DND-41 (cell line): ENCODE measurements around the gene TULP4.

Source experiments
- ATAC-seq: fragments of 200-7000 bp; cut with Tn5 transposase; 3 replicates; pipeline ENCODE4 v1.9.1; 2021; ENCODE audit warnings: low read depth; ENCODE audit not compliant: insufficient read depth
- DNase-seq: peaks from one replicate; pipeline ENCODE4 v3.0.0-alpha.2; 2020
- H2AFZ ChIP-seq: 2 replicates; pipeline ENCODE4 v1.6.0; 2012; ENCODE audit warnings: low read depth, low read length
- H3K27ac ChIP-seq: 2 replicates; pipeline ENCODE4 v1.5.1; 2012; ENCODE audit warnings: low read length, inconsistent platforms
- H3K27me3 ChIP-seq: fragments of 200-600 bp; sonication (generic); 2 replicates; pipeline ENCODE4 v1.6.0; 2012; ENCODE audit warnings: low read length, mild to moderate bottlenecking, inconsistent platforms; ENCODE audit not compliant: insufficient read depth, poor library complexity
- H3K36me3 ChIP-seq: 2 replicates; pipeline ENCODE4 v1.5.1; 2012; ENCODE audit warnings: low read length, inconsistent platforms; ENCODE audit not compliant: insufficient read depth
- H3K4me1 ChIP-seq: 2 replicates; pipeline ENCODE4 v1.5.1; 2012; ENCODE audit warnings: mild to moderate bottlenecking, low read length; ENCODE audit not compliant: insufficient read depth
- H3K4me2 ChIP-seq: 2 replicates; pipeline ENCODE4 v1.6.0; 2012; ENCODE audit warnings: mild to moderate bottlenecking, moderate library complexity, low read length, inconsistent platforms; ENCODE audit not compliant: insufficient read depth
- H3K4me3 ChIP-seq, 2 experiments: fragments of 200-600 bp in 1 of 2; shearing (Covaris generic) in 1 of 2; 2 replicates each; pipeline ENCODE4 v1.5.1; 2012 to 2016; ENCODE audit warnings: inconsistent platforms in 2 of 2, low read length in 2 of 2, mild to moderate bottlenecking in 2 of 2, low read depth in 1 of 2, moderate library complexity in 1 of 2
- H3K79me2 ChIP-seq: 2 replicates; pipeline ENCODE4 v1.6.0; 2012; ENCODE audit warnings: low read length, inconsistent platforms; ENCODE audit not compliant: insufficient read depth
- H3K9ac ChIP-seq: 2 replicates; pipeline ENCODE4 v1.6.0; 2012; ENCODE audit warnings: low read depth, mild to moderate bottlenecking, inconsistent platforms, low read length, moderate library complexity
- H3K9me3 ChIP-seq: 2 replicates; pipeline ENCODE4 v1.5.1; 2012; ENCODE audit warnings: low read length, moderate library complexity, mild to moderate bottlenecking, inconsistent platforms; ENCODE audit not compliant: insufficient read depth, severe bottlenecking
- H4K20me1 ChIP-seq: 2 replicates; pipeline ENCODE4 v1.6.0; 2012; ENCODE audit warnings: low read length; ENCODE audit not compliant: insufficient read depth
- EZH2 ChIP-seq: IDR thresholded peaks from 3 replicates; pipeline ENCODE4 v1.6.1; 2012; ENCODE audit warnings: borderline replicate concordance, low read depth, mild to moderate bottlenecking, moderate library complexity, low read length, inconsistent platforms; ENCODE audit not compliant: severe bottlenecking
- TF ChIP-seq, protein P1 (sequence below): IDR thresholded peaks from 2 replicates; pipeline ENCODE4 v1.5.1; 2012; ENCODE audit warnings: borderline replicate concordance, low read length, moderate library complexity, mild to moderate bottlenecking; ENCODE audit not compliant: poor library complexity, severe bottlenecking; ENCODE audit errors: extremely low read depth

TULP4 gene

DNA sequence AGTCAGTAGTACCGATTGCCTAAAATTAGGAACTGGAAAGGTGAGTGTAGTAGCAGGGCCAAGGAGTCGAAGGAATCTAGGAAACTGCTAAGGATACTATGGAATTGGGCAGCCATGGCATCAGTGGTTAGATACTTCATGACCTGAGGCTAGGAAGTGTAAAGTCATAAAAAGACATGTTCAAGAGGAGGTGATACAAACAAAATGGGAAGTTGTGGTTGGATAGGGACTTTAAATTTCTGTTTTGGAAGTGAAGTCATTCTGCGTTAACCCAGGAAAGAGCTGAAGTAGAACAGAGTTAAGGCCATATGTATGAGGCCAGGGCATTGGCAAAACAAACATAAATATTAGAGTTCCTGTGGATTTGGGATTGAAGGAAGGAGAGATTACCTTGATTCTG is 159.1 kb downstream of the TULP4 start:
- Histone ChIP-seq H3K9me3 (no peaks in the 10 kb centered on the region), H3K4me3 (no peak overlapping the region), H3K4me2 (no peak overlapping the region), H3K36me3 (peaks cover 14% of the 10 kb centered on the region; the same call in 1 of the 2 replicates), H2AFZ (no peak overlapping the region), H3K79me2 (no peaks in the 10 kb centered on the region), H3K27ac (no peak overlapping the region), H3K4me1 (no peaks in the 10 kb centered on the region), H3K27me3 (no peaks in the 10 kb centered on the region), H3K9ac (no peak overlapping the region), H4K20me1 (no peaks in the 10 kb centered on the region)
- TF ChIP-seq EZH2, result no peak
- TF ChIP-seq, protein P1, sequence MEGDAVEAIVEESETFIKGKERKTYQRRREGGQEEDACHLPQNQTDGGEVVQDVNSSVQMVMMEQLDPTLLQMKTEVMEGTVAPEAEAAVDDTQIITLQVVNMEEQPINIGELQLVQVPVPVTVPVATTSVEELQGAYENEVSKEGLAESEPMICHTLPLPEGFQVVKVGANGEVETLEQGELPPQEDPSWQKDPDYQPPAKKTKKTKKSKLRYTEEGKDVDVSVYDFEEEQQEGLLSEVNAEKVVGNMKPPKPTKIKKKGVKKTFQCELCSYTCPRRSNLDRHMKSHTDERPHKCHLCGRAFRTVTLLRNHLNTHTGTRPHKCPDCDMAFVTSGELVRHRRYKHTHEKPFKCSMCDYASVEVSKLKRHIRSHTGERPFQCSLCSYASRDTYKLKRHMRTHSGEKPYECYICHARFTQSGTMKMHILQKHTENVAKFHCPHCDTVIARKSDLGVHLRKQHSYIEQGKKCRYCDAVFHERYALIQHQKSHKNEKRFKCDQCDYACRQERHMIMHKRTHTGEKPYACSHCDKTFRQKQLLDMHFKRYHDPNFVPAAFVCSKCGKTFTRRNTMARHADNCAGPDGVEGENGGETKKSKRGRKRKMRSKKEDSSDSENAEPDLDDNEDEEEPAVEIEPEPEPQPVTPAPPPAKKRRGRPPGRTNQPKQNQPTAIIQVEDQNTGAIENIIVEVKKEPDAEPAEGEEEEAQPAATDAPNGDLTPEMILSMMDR, result no peak
- DNase-seq, result no peak
- ATAC-seq, result no peak

DNA sequence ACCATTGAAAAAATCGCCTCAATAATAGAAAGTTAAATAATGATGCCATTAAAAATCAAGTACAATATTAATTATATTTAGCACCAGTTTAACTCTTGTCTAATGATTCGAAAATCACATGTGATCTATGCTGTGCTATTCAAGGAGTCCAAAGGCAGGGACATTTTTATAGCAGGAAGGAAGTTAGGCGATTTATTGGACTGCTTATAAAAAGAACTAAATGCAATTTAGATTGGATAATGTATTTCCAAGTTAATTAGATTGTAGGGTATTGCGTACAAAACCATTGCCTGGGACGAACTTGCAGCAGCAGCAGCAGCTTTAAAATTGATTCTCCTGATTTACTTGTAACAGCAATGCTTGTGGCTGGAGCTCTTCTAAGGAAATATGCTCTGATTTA is 160.2 kb downstream of the TULP4 start:
- Histone ChIP-seq H3K9me3 (no peaks in the 10 kb centered on the region), H3K27ac (no peak overlapping the region), H4K20me1 (no peaks in the 10 kb centered on the region), H3K79me2 (no peaks in the 10 kb centered on the region), H3K36me3 (peaks cover 14% of the 10 kb centered on the region; the same call in 1 of the 2 replicates), H3K27me3 (no peaks in the 10 kb centered on the region), H3K4me2 (no peak overlapping the region), H2AFZ (no peak overlapping the region), H3K4me1 (no peaks in the 10 kb centered on the region), H3K9ac (no peak overlapping the region), H3K4me3 (no peak overlapping the region)
- no peak for ATAC-seq
- TF ChIP-seq, protein P1, result no peak
- TF ChIP-seq EZH2, result no peak
- DNase-seq, result no peak

DNA sequence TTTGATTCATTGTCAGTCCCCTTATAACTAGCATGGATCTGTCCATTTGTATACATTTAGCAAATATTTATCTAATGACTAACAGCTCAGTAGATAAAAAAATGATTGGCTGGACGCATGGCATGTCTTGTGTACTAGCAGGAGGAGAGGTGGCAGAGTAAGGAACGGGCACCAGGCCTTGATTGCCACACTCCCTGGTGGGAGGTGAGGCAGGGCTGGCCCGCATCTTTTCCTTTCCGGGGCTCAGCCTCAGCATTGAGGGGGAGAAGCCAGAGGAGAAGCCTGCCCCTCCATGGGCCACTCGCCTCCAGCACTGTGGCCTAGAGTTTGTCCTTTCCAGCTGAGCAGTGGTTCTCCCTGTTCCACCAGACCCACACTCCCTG is 162.7 kb downstream of the TULP4 start:
- no peaks in the 10 kb centered on the region for H3K27me3 ChIP-seq
- ATAC-seq (no peak), DNase-seq (no peak)
- H3K4me1 ChIP-seq, result no peaks in the 10 kb centered on the region
- no peaks in the 10 kb centered on the region for H4K20me1 ChIP-seq
- H3K36me3 ChIP-seq, result peaks cover 24% of the 10 kb centered on the region
- no peak overlapping the region for H2AFZ ChIP-seq
- no peak overlapping the region for H3K4me3 ChIP-seq
- H3K9ac ChIP-seq, result no peak overlapping the region
- TF ChIP-seq EZH2, result no peak
- TF ChIP-seq, protein P1, result no peak
- H3K4me2 ChIP-seq, result no peak overlapping the region
- H3K27ac ChIP-seq, result no peak overlapping the region
- H3K79me2 ChIP-seq, result no peaks in the 10 kb centered on the region
- no peaks in the 10 kb centered on the region for H3K9me3 ChIP-seq
